HepG2 (cell line): Measurements from ENCODE around the gene SRD5A2. TPM values are rescaled to one million over a fixed set of nuclear protein-coding genes. Genes with fewer than 3 reads are reported as not detected.

ENCODE experiments used
- ATF7 ChIP-seq, 2 experiments: fragments of 450-650 bp in 1 of 2; sonication (generic) in 1 of 2; formaldehyde crosslinking in 1 of 2; IDR thresholded peaks; 2 replicates each; pipeline versions ENCODE4 v1.4.0 to v1.6.1; 2016 to 2020; ENCODE audit warnings: antibody characterized with exemption in 1 of 2, mild to moderate bottlenecking in 1 of 2, missing genetic modification reagents in 1 of 2
- CBFB ChIP-seq: sonication (generic); formaldehyde crosslinking; IDR thresholded peaks from 2 replicates; pipeline ENCODE4 v1.4.0; 2020; ENCODE audit warnings: missing genetic modification reagents
- CENPBD1 ChIP-seq: sonication (generic); formaldehyde crosslinking; IDR thresholded peaks from 2 replicates; pipeline ENCODE4 v1.8.0; 2022; ENCODE audit warnings: missing genetic modification reagents, low read depth, mild to moderate bottlenecking, borderline replicate concordance
- CREB1 ChIP-seq, 2 experiments: fragments of 450-650 bp in 1 of 2; IDR thresholded peaks; 2 replicates each; pipeline ENCODE4 v1.6.1; 2016 to 2017; ENCODE audit warnings: control low read depth in 1 of 2, mild to moderate bottlenecking in 1 of 2, missing compliant biosample characterization in 1 of 2, missing genetic modification characterization in 1 of 2
- ETV6 ChIP-seq: sonication (generic); formaldehyde crosslinking; conservative IDR thresholded peaks from 2 replicates; pipeline ENCODE4 v1.4.0; 2020; ENCODE audit warnings: missing genetic modification reagents
- FOXC1 ChIP-seq: sonication (generic); formaldehyde crosslinking; IDR thresholded peaks from 2 replicates; pipeline ENCODE4 v1.8.0; 2022; ENCODE audit warnings: mild to moderate bottlenecking, missing genetic modification reagents, borderline replicate concordance
- HMG20B ChIP-seq: conservative IDR thresholded peaks from 2 replicates; pipeline ENCODE4 v1.6.1; 2016; ENCODE audit warnings: missing genetic modification reagents, missing compliant biosample characterization
- NCOA1 ChIP-seq: sonication (generic); formaldehyde crosslinking; IDR thresholded peaks from 2 replicates; pipeline ENCODE4 v1.9.0; 2021; ENCODE audit warnings: missing genetic modification reagents
- SOX6 ChIP-seq, 2 experiments: fragments of 450-650 bp in 1 of 2; sonication (generic) in 1 of 2; formaldehyde crosslinking in 1 of 2; IDR thresholded peaks; 2 replicates each; pipeline versions ENCODE4 v1.4.0 to v1.6.1; 2017 to 2020; ENCODE audit warnings: antibody characterized with exemption in 1 of 2, mild to moderate bottlenecking in 1 of 2, missing genetic modification reagents in 1 of 2
- THAP11 ChIP-seq: IDR thresholded peaks from 2 replicates; pipeline ENCODE4 v1.6.1; 2016; ENCODE audit warnings: missing biosample characterization, missing genetic modification reagents
- ZEB1 ChIP-seq: IDR thresholded peaks from 2 replicates; pipeline ENCODE4 v1.6.1; 2012; ENCODE audit warnings: mild to moderate bottlenecking, low read depth, inconsistent platforms; ENCODE audit not compliant: insufficient replicate concordance
- ZMYM4 ChIP-seq: sonication (generic); formaldehyde crosslinking; IDR thresholded peaks from 2 replicates; pipeline ENCODE4 v1.8.1; 2023; ENCODE audit warnings: mild to moderate bottlenecking, missing genetic modification reagents
- ZNF382 ChIP-seq: sonication (generic); formaldehyde crosslinking; IDR thresholded peaks from 2 replicates; pipeline ENCODE4 v1.5.0; 2020; ENCODE audit warnings: missing genetic modification reagents, mild to moderate bottlenecking, borderline replicate concordance
- ZNF513 ChIP-seq: sonication (generic); formaldehyde crosslinking; conservative IDR thresholded peaks from 2 replicates; pipeline ENCODE4 v1.5.0; 2020; ENCODE audit warnings: missing genetic modification reagents
- ZNF703 ChIP-seq: sonication (generic); formaldehyde crosslinking; IDR thresholded peaks from 2 replicates; pipeline ENCODE4 v1.5.1; 2020; ENCODE audit warnings: missing genetic modification reagents, mild to moderate bottlenecking, moderate library complexity, borderline replicate concordance
- ZNF777 ChIP-seq: sonication (generic); formaldehyde crosslinking; IDR thresholded peaks from 2 replicates; pipeline ENCODE4 v1.4.0; 2020; ENCODE audit warnings: missing genetic modification reagents
- polyA plus RNA-seq, 8 experiments: library from polyadenylated mRNA; depleted of rRNA in 3 of 8; stranded (reverse) in 7 of 8; unstranded in 1 of 8; fragments of >200 nt; fragmentation: Illumina TruSeq in 4 of 8; extraction: Trizol in 4 of 8; gene quantifications; 2 replicates each; pipeline versions ENCODE4 v1.2.1 to v1.2.3, GENCODE V29; 2011 to 2016; ENCODE audit warnings: low read depth in 4 of 8, missing spikeins in 1 of 8, mixed read lengths in 1 of 8; ENCODE audit not compliant: insufficient read depth in 1 of 8
- total RNA-seq, 5 experiments: library from RNA; depleted of rRNA; stranded (reverse); fragments of >200 nt; fragmentation: Illumina TruSeq; extraction: Trizol; gene quantifications; 2 replicates each; pipeline ENCODE4 v1.2.3, GENCODE V29; 2016; ENCODE audit warnings: low read depth in 1 of 5
- TF ChIP-seq, protein P1 (sequence below): sonication (generic); formaldehyde crosslinking; IDR thresholded peaks from 2 replicates; pipeline ENCODE4 v1.4.0; 2020; ENCODE audit warnings: missing genetic modification reagents, borderline replicate concordance
- TF ChIP-seq, protein P2 (sequence below): sonication (generic); formaldehyde crosslinking; IDR thresholded peaks from 2 replicates; pipeline ENCODE4 v1.9.0; 2021; ENCODE audit warnings: mild to moderate bottlenecking, missing genetic modification reagents

Gene SRD5A2
- total and polyA plus RNA-seq, 2 of the 13 experiments (the other 11 are each of a cell fraction or from before 2014, with no cell fraction given) = 0.01 TPM; not detected in 1

- TF ChIP-seq ETV6 (CRISPR knock-in tag) = no peak
- TF ChIP-seq HMG20B = no peak
- TF ChIP-seq, protein P1, sequence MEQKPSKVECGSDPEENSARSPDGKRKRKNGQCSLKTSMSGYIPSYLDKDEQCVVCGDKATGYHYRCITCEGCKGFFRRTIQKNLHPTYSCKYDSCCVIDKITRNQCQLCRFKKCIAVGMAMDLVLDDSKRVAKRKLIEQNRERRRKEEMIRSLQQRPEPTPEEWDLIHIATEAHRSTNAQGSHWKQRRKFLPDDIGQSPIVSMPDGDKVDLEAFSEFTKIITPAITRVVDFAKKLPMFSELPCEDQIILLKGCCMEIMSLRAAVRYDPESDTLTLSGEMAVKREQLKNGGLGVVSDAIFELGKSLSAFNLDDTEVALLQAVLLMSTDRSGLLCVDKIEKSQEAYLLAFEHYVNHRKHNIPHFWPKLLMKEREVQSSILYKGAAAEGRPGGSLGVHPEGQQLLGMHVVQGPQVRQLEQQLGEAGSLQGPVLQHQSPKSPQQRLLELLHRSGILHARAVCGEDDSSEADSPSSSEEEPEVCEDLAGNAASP = no peak
- no peak for TF ChIP-seq CENPBD1 (CRISPR knock-in tag)
- no peak for TF ChIP-seq THAP11
- TF ChIP-seq CBFB (CRISPR knock-in tag) = peak; percentile 88
- TF ChIP-seq, protein P2, sequence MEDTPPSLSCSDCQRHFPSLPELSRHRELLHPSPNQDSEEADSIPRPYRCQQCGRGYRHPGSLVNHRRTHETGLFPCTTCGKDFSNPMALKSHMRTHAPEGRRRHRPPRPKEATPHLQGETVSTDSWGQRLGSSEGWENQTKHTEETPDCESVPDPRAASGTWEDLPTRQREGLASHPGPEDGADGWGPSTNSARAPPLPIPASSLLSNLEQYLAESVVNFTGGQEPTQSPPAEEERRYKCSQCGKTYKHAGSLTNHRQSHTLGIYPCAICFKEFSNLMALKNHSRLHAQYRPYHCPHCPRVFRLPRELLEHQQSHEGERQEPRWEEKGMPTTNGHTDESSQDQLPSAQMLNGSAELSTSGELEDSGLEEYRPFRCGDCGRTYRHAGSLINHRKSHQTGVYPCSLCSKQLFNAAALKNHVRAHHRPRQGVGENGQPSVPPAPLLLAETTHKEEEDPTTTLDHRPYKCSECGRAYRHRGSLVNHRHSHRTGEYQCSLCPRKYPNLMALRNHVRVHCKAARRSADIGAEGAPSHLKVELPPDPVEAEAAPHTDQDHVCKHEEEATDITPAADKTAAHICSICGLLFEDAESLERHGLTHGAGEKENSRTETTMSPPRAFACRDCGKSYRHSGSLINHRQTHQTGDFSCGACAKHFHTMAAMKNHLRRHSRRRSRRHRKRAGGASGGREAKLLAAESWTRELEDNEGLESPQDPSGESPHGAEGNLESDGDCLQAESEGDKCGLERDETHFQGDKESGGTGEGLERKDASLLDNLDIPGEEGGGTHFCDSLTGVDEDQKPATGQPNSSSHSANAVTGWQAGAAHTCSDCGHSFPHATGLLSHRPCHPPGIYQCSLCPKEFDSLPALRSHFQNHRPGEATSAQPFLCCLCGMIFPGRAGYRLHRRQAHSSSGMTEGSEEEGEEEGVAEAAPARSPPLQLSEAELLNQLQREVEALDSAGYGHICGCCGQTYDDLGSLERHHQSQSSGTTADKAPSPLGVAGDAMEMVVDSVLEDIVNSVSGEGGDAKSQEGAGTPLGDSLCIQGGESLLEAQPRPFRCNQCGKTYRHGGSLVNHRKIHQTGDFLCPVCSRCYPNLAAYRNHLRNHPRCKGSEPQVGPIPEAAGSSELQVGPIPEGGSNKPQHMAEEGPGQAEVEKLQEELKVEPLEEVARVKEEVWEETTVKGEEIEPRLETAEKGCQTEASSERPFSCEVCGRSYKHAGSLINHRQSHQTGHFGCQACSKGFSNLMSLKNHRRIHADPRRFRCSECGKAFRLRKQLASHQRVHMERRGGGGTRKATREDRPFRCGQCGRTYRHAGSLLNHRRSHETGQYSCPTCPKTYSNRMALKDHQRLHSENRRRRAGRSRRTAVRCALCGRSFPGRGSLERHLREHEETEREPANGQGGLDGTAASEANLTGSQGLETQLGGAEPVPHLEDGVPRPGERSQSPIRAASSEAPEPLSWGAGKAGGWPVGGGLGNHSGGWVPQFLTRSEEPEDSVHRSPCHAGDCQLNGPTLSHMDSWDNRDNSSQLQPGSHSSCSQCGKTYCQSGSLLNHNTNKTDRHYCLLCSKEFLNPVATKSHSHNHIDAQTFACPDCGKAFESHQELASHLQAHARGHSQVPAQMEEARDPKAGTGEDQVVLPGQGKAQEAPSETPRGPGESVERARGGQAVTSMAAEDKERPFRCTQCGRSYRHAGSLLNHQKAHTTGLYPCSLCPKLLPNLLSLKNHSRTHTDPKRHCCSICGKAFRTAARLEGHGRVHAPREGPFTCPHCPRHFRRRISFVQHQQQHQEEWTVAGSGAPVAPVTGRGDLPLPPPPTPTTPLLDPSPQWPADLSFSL (CRISPR knock-in tag) = peak; percentile 46; the same call in 1 of the 2 replicates
- TF ChIP-seq ZNF777 = no peak
- TF ChIP-seq ZEB1 = no peak
- no peak for TF ChIP-seq ZNF703 (CRISPR knock-in tag)
- TF ChIP-seq ATF7 (IDR thresholded peaks at IDR 0.05) = peak; percentile 72
- no peak for TF ChIP-seq ATF7 (CRISPR knock-in tag; IDR thresholded peaks at IDR 0.05)
- no peak for TF ChIP-seq ZNF382 (CRISPR knock-in tag)
- TF ChIP-seq ZMYM4 (CRISPR knock-in tag) = no peak
- TF ChIP-seq NCOA1 = no peak
- no peak for TF ChIP-seq SOX6 (IDR thresholded peaks at IDR 0.05)
- TF ChIP-seq SOX6 (CRISPR knock-in tag; IDR thresholded peaks at IDR 0.05) = peak; percentile 42; the same call in 1 of the 2 replicates
- TF ChIP-seq CREB1 (IDR thresholded peaks at IDR 0.05) = no peak
- TF ChIP-seq CREB1 (CRISPR knock-in tag; IDR thresholded peaks at IDR 0.05) = peak; percentile 67
- TF ChIP-seq ZNF513 (CRISPR knock-in tag) = no peak
- no peak for TF ChIP-seq FOXC1 (CRISPR knock-in tag)
Measured at GRCh38 chr2:31558401-31559295, 22.1 kb downstream of the SRD5A2 start (continued).
